Nephron progenitor cell (in vitro differentiated cells): ENCODE data around the gene PDCL2.
"Not testable (repeated sequence)": the region's sequence is repeated elsewhere in the genome, so short reads cannot be mapped to it uniquely, and the experiment has no call there.

Experiments used
- DNase-seq: peaks from one replicate; pipeline ENCODE4 v3.0.0; 2021
- H3K27ac Mint-ChIP-seq: 2 replicates; pipeline ENCODE4 v1.8.0; 2021; ENCODE audit warnings: mild to moderate bottlenecking, moderate library complexity, mixed read lengths
- H3K27me3 Mint-ChIP-seq: 2 replicates; pipeline ENCODE4 v1.8.0; 2021; ENCODE audit warnings: mild to moderate bottlenecking, low read depth, mixed read lengths; ENCODE audit not compliant: poor library complexity
- H3K36me3 Mint-ChIP-seq: 2 replicates; pipeline ENCODE4 v1.8.0; 2021; ENCODE audit warnings: low read depth, mixed read lengths
- H3K4me1 Mint-ChIP-seq: 2 replicates; pipeline ENCODE4 v1.8.0; 2021; ENCODE audit warnings: mixed read lengths
- H3K4me3 Mint-ChIP-seq: 2 replicates; pipeline ENCODE4 v1.8.0; 2021; ENCODE audit warnings: mild to moderate bottlenecking, moderate library complexity, mixed read lengths
- H3K9me3 Mint-ChIP-seq: 2 replicates; pipeline ENCODE4 v1.8.0; 2021; ENCODE audit warnings: mild to moderate bottlenecking, moderate library complexity, mixed read lengths
- CTCF ChIP-seq: fragments of 200-600 bp; sonication (generic); IDR thresholded peaks from 2 replicates; pipeline ENCODE4 v1.5.0; 2021; ENCODE audit warnings: antibody characterized with exemption

Gene PDCL2

GRCh38 chr4:55609393-55609866 is 17.4 kb upstream of the PDCL2 start:
- H3K36me3 Mint-ChIP-seq: peaks cover 7% of the 10 kb centered on the region
- peak overlapping the region; percentile 93 for H3K27ac Mint-ChIP-seq
- H3K4me1 Mint-ChIP-seq: no peaks in the 10 kb centered on the region
- H3K4me3 Mint-ChIP-seq: no peak overlapping the region
- TF ChIP-seq CTCF: no peak
- no peaks in the 10 kb centered on the region for H3K9me3 Mint-ChIP-seq
- H3K27me3 Mint-ChIP-seq: peaks cover 2% of the 10 kb centered on the region
- no peak for DNase-seq

- Mint-ChIP-seq H3K36me3 (peaks cover 7% of the 10 kb centered on the region), H3K27ac (no peak overlapping the region), H3K4me1 (no peaks in the 10 kb centered on the region), H3K27me3 (peaks cover 2% of the 10 kb centered on the region), H3K4me3 (no peak overlapping the region), H3K9me3 (no peaks in the 10 kb centered on the region)
- no peak for DNase-seq
- TF ChIP-seq CTCF: no peak
These were observed 16.5 kb upstream of the PDCL2 start for GRCh38 chr4:55608591-55608990.

- DNase-seq: no peak
- Mint-ChIP-seq H3K36me3 (peaks cover 7% of the 10 kb centered on the region), H3K27me3 (peaks cover 6% of the 10 kb centered on the region), H3K9me3 (no peaks in the 10 kb centered on the region), H3K4me1 (no peaks in the 10 kb centered on the region), H3K4me3 (no peak overlapping the region), H3K27ac (peak overlapping the region; percentile 31)
- no peak for TF ChIP-seq CTCF
These were observed 13.0 kb upstream of the PDCL2 start for GRCh38 chr4:55604996-55605395.

DNA sequence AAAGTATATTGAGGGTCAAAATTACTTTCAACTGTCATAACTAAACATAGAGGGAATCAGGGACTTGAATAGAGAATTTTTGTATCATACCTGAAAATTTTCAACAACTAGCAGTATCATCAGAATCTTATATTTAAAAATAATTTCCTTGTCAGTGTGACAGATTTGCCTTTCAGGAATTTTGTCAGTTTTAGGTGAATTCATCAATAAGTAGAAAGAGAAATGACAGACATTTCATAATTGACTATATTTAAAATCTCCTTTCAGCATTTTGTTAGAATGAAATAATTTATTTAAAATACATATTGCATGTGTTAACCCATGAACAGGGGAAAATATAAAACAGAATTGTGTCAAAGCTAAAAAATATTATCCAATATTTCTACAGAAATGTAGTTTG is 8.6 kb upstream of the PDCL2 start:
- DNase-seq: no peak
- Mint-ChIP-seq H3K4me1 (no peaks in the 10 kb centered on the region), H3K36me3 (peaks cover 24% of the 10 kb centered on the region), H3K4me3 (no peak overlapping the region), H3K27me3 (peaks cover 3% of the 10 kb centered on the region), H3K27ac (no peak overlapping the region), H3K9me3 (peaks cover 6% of the 10 kb centered on the region)
- no peak for TF ChIP-seq CTCF

DNA sequence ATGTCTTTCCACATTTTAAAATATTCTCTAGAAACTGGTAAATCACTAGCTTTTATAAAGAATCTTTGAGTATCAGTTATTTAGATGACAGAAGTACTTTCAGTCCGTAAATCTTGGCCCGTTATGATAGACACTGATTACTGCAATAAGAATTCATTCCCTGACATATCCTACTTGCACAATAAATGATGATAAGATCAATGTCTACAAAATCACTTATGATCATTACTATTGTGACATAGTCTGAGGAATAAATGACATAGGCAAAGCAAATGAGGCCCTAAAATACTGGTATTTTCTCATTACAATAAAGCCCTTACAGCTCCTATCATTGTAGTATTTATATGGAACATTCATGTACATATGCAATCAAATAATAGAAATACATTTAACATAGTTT is 6.6 kb upstream of the PDCL2 start:
- DNase-seq: no peak
- H3K4me1 Mint-ChIP-seq: no peaks in the 10 kb centered on the region
- peaks cover 24% of the 10 kb centered on the region for H3K36me3 Mint-ChIP-seq
- TF ChIP-seq CTCF: no peak
- H3K4me3 Mint-ChIP-seq: no peak overlapping the region
- peaks cover 3% of the 10 kb centered on the region for H3K27me3 Mint-ChIP-seq
- no peak overlapping the region for H3K27ac Mint-ChIP-seq
- H3K9me3 Mint-ChIP-seq: peaks cover 6% of the 10 kb centered on the region

DNA sequence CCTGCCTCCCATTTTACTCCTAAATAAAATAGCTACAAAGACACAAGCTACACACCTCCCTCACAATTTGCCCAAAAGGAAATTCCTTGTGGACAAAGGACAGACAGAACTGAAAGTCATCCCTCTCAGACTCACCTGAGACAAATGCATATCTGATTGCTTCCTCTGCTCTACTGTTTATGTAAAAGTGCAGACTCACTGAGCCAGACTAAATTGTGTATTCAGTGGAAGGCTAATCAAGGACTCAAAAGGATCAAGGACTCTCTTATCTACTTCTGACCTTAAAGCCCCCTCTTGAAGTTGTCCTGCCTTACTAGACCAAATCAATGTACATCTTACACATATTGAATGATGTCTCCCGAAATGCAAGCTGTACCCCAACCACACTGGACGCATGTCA is 3.9 kb downstream of the PDCL2 start:
- no peaks in the 10 kb centered on the region for H3K4me1 Mint-ChIP-seq
- H3K27me3 Mint-ChIP-seq: peaks cover 7% of the 10 kb centered on the region
- H3K36me3 Mint-ChIP-seq: peaks cover 20% of the 10 kb centered on the region
- peaks cover 35% of the 10 kb centered on the region for H3K9me3 Mint-ChIP-seq
- TF ChIP-seq CTCF: no peak
- H3K4me3 Mint-ChIP-seq: no peak overlapping the region
- H3K27ac Mint-ChIP-seq: no peak overlapping the region
- no peak for DNase-seq

- DNase-seq, H3K4me1 Mint-ChIP-seq, H3K27ac Mint-ChIP-seq, H3K4me3 Mint-ChIP-seq, H3K27me3 Mint-ChIP-seq: not testable (repeated sequence)
- Mint-ChIP-seq H3K36me3 (peaks cover 24% of the 10 kb centered on the region), H3K9me3 (peaks cover 44% of the 10 kb centered on the region)
These were observed 9.3 kb downstream of the PDCL2 start for GRCh38 chr4:55582773-55583172.
